ENCODE data around the gene NT5DC1. TPM values are rescaled to one million over a fixed set of nuclear protein-coding genes. Genes with fewer than 3 reads are reported as not detected.

Gene NT5DC1
- total RNA-seq, 1 experiment from 2014 or later: 63.7 TPM

- Histone ChIP-seq H3K27ac (ENCODE audit: low read depth, low read length) (no peak overlapping the region), H2AFZ (ENCODE audit: low read depth, low read length, poor library complexity, severe bottlenecking) (no peak overlapping the region), H3K36me3 (ENCODE audit: control insufficient read depth in 1 of 2, insufficient read depth in 2 of 2, low read length in 2 of 2) (0 out of 4 replicates have a peak, but pooled peaks cover 0 to 4% of the 10 kb centered on the region in 2 experiments), H3K9me3 (ENCODE audit: control insufficient read depth in 1 of 2, insufficient read depth in 1 of 2, low read depth in 1 of 2, low read length in 2 of 2) (no peaks in the 10 kb centered on the region), H3K4me3 (replicated peaks in 1 of 2; ENCODE audit: low read depth in 1 of 2, low read length in 2 of 2) (no peak overlapping the region), H3K9me2 (ENCODE audit: insufficient read depth) (no peaks in the 10 kb centered on the region), H3K9ac (ENCODE audit: low read length) (no peak overlapping the region), H3K4me1 (ENCODE audit: control insufficient read depth in 1 of 2, insufficient read depth in 2 of 2, low read length in 2 of 2) (no peaks in the 10 kb centered on the region), H4K20me1 (ENCODE audit: insufficient read depth) (no peaks in the 10 kb centered on the region), H3K27me3 (ENCODE audit: insufficient read depth, low read length) (no peaks in the 10 kb centered on the region), H3K4me2 (ENCODE audit: low read length) (no peak overlapping the region), H3K79me2 (ENCODE audit: insufficient read depth, low read length) (no peaks in the 10 kb centered on the region)
- ChIA-PET POLR2A (no interaction called here), RAD21 (ENCODE audit: low non-redundant PET in 1 of 2, low total read pairs in 2 of 2, uncharacterized antibody in 2 of 2, unreplicated experiment in 2 of 2) (no interaction called here), CTCF (no interaction called here)
- no peak for DNase-seq (ENCODE audit: low read depth, low spot score)
- intact Hi-C loops (cut with micrococcal nuclease): no loop called here
- ATAC-seq: no peak
- TF ChIP-seq YY1 (IDR thresholded peaks at IDR 0.05; ENCODE audit: extremely low read depth, insufficient replicate concordance, low read depth, low read length) (no peak), ZFX (IDR thresholded peaks at IDR 0.05) (no peak), EGR1 (IDR thresholded peaks at IDR 0.05; ENCODE audit: low read depth) (no peak), RAD21 (IDR thresholded peaks at IDR 0.05; ENCODE audit: low read depth) (no peak), POLR2AphosphoS5 (IDR thresholded peaks at IDR 0.05; ENCODE audit: low read depth, low read length) (no peak), CEBPB (IDR thresholded peaks at IDR 0.05; ENCODE audit: low read depth) (no peak), TCF7L2 (IDR thresholded peaks at IDR 0.05; ENCODE audit: borderline replicate concordance, extremely low read depth, insufficient read depth, insufficient read length) (no peak), EZH2phosphoT487 (IDR thresholded peaks at IDR 0.05; ENCODE audit: borderline replicate concordance) (no peak), SIN3A (IDR thresholded peaks at IDR 0.05; ENCODE audit: low read depth) (no peak), FOSL1 (IDR thresholded peaks at IDR 0.05; ENCODE audit: low read depth) (no peak), EZH2 (IDR thresholded peaks at IDR 0.05) (no peak), ZNF274 (IDR thresholded peaks at IDR 0.05; ENCODE audit: low read depth, low read length) (no peak), JUND (IDR thresholded peaks at IDR 0.05) (no peak)
- TF ChIP-seq, protein P1, sequence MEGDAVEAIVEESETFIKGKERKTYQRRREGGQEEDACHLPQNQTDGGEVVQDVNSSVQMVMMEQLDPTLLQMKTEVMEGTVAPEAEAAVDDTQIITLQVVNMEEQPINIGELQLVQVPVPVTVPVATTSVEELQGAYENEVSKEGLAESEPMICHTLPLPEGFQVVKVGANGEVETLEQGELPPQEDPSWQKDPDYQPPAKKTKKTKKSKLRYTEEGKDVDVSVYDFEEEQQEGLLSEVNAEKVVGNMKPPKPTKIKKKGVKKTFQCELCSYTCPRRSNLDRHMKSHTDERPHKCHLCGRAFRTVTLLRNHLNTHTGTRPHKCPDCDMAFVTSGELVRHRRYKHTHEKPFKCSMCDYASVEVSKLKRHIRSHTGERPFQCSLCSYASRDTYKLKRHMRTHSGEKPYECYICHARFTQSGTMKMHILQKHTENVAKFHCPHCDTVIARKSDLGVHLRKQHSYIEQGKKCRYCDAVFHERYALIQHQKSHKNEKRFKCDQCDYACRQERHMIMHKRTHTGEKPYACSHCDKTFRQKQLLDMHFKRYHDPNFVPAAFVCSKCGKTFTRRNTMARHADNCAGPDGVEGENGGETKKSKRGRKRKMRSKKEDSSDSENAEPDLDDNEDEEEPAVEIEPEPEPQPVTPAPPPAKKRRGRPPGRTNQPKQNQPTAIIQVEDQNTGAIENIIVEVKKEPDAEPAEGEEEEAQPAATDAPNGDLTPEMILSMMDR (IDR thresholded peaks at IDR 0.05 in 2 of 3, conservative IDR thresholded peaks at IDR 0.05 in 1 of 3; ENCODE audit: borderline replicate concordance in 1 of 3, insufficient read depth in 1 of 3, low read depth in 2 of 3, low read length in 2 of 3): no peak
- TF ChIP-seq, protein P2, sequence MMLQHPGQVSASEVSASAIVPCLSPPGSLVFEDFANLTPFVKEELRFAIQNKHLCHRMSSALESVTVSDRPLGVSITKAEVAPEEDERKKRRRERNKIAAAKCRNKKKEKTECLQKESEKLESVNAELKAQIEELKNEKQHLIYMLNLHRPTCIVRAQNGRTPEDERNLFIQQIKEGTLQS (IDR thresholded peaks at IDR 0.05): no peak
- BruUV-seq (replicated peaks): no TSS peak
Observed at GRCh38 chr6:116239256-116239655, 138.6 kb downstream of the NT5DC1 start.
